HG03460 (cell line): ENCODE results near the gene SERINC1.
A peak's percentile ranks its signal among the peaks of the same experiment; 100 is the strongest.
"Not testable (repeated sequence)": the region's sequence is repeated elsewhere in the genome, so short reads cannot be mapped to it uniquely, and the experiment has no call there.

Experiments
- ATAC-seq: cut with Tn5 transposase; IDR thresholded peaks from one replicate; pipeline ENCODE4 v1.9.1; 2021; ENCODE audit not compliant: unreplicated experiment

SERINC1 gene

GRCh38 chr6:122471107-122472021 lies at the start of gene SERINC1:
Gene SERINC1 (minus strand): TSS chr6:122471807. CDS start chr6:122471737, 70 bp downstream.
- ATAC-seq: peak; percentile 99

- ATAC-seq: no peak
Measured at GRCh38 chr6:122511193-122511924, 39.8 kb upstream of the SERINC1 start.

GRCh38 chr6:122505170-122505569 lies 33.6 kb upstream of the SERINC1 start:
- not testable (repeated sequence) for ATAC-seq

GRCh38 chr6:122501475-122501874 lies 29.9 kb upstream of the SERINC1 start:
- ATAC-seq: no peak

- peak; percentile 60 for ATAC-seq
Measured at GRCh38 chr6:122495612-122496011, 24.0 kb upstream of the SERINC1 start.

- no peak for ATAC-seq
Measured at GRCh38 chr6:122494665-122495272, 23.2 kb upstream of the SERINC1 start.

GRCh38 chr6:122491919-122492555 lies 20.4 kb upstream of the SERINC1 start:
- peak; percentile 89 for ATAC-seq

- no peak for ATAC-seq
Measured at GRCh38 chr6:122490607-122491006, 19.0 kb upstream of the SERINC1 start.

GRCh38 chr6:122484760-122485159 lies 13.2 kb upstream of the SERINC1 start:
- ATAC-seq: peak; percentile 76

- no peak for ATAC-seq
Measured at GRCh38 chr6:122482750-122483080, 11.1 kb upstream of the SERINC1 start.

GRCh38 chr6:122476131-122476530 lies 4.5 kb upstream of the SERINC1 start:
- no peak for ATAC-seq

- peak; percentile 50 for ATAC-seq
Measured at GRCh38 chr6:122472022-122472340, 374 bp upstream of the SERINC1 start.

- no peak for ATAC-seq
Measured at GRCh38 chr6:122461885-122462284, 9.7 kb downstream of the SERINC1 start.

- ATAC-seq: not testable (repeated sequence)
Measured at GRCh38 chr6:122459865-122460416, 11.7 kb downstream of the SERINC1 start.

GRCh38 chr6:122459240-122459639 lies 12.4 kb downstream of the SERINC1 start:
- ATAC-seq: no peak

GRCh38 chr6:122458087-122458486 lies 13.5 kb downstream of the SERINC1 start:
- no peak for ATAC-seq

GRCh38 chr6:122455116-122455515 lies 16.5 kb downstream of the SERINC1 start:
- not testable (repeated sequence) for ATAC-seq

GRCh38 chr6:122454673-122455072 lies 16.9 kb downstream of the SERINC1 start:
- no peak for ATAC-seq

- no peak for ATAC-seq
Measured at GRCh38 chr6:122452509-122452908, 19.1 kb downstream of the SERINC1 start.

GRCh38 chr6:122449069-122449468 lies 22.5 kb downstream of the SERINC1 start:
- ATAC-seq: no peak

GRCh38 chr6:122445274-122445673 lies 26.3 kb downstream of the SERINC1 start:
- no peak for ATAC-seq
